H9 (cell line): Measurements from ENCODE around the gene PRR23E. TPM values are rescaled to one million over a fixed set of nuclear protein-coding genes. Genes with fewer than 3 reads are reported as not detected.

ENCODE experiments used
- DNase-seq: peaks from one replicate; pipeline ENCODE4 v3.0.0-alpha.2; 2017
- H2AFZ ChIP-seq: one replicate; pipeline ENCODE4 v1.6.1; 2013; ENCODE audit warnings: mild to moderate bottlenecking, low read length, control low read depth, moderate library complexity
- H2AK5ac ChIP-seq: 2 replicates; pipeline ENCODE4 v1.6.1; 2013; ENCODE audit warnings: low read length, control low read depth, mixed read lengths; ENCODE audit not compliant: insufficient read length
- H2BK120ac ChIP-seq: one replicate; pipeline ENCODE4 v1.6.1; 2013; ENCODE audit warnings: low read depth, mild to moderate bottlenecking, low read length, control low read depth, inconsistent platforms; ENCODE audit not compliant: poor library complexity, severe bottlenecking
- H2BK12ac ChIP-seq: 2 replicates; pipeline ENCODE4 v1.6.1; 2013; ENCODE audit warnings: low read length, control low read depth, mixed read lengths, low read depth; ENCODE audit not compliant: insufficient read length
- H2BK15ac ChIP-seq: 2 replicates; pipeline ENCODE4 v1.6.1; 2013; ENCODE audit warnings: low read depth, low read length, control low read depth
- H2BK20ac ChIP-seq: one replicate; pipeline ENCODE4 v1.6.1; 2013; ENCODE audit warnings: low read depth, mild to moderate bottlenecking, low read length, control low read depth, inconsistent platforms; ENCODE audit not compliant: poor library complexity, severe bottlenecking
- H2BK5ac ChIP-seq: 2 replicates; pipeline ENCODE4 v1.6.1; 2013; ENCODE audit warnings: low read length, control low read depth, mixed read lengths; ENCODE audit not compliant: insufficient read length
- H3K14ac ChIP-seq: 2 replicates; pipeline ENCODE4 v1.6.1; 2013; ENCODE audit warnings: low read length, control low read depth; ENCODE audit not compliant: insufficient read depth
- H3K18ac ChIP-seq: 2 replicates; pipeline ENCODE4 v1.6.1; 2013; ENCODE audit warnings: low read depth, mild to moderate bottlenecking, mixed read lengths, low read length, control low read depth; ENCODE audit not compliant: insufficient read length
- H3K23ac ChIP-seq: 2 replicates; pipeline ENCODE4 v1.6.1; 2013; ENCODE audit warnings: low read length, control low read depth, mixed read lengths, low read depth; ENCODE audit not compliant: insufficient read length
- H3K23me2 ChIP-seq: 2 replicates; pipeline ENCODE4 v1.6.1; 2013; ENCODE audit warnings: low read depth, mild to moderate bottlenecking, mixed read lengths, low read length, control low read depth; ENCODE audit not compliant: insufficient read length, poor library complexity, severe bottlenecking
- H3K27ac ChIP-seq: 2 replicates; pipeline ENCODE4 v1.5.1; 2013; ENCODE audit warnings: low read length, control low read depth, mixed read lengths, low read depth; ENCODE audit not compliant: insufficient read length
- H3K27me3 ChIP-seq: 2 replicates; pipeline ENCODE4 v1.6.1; 2013; ENCODE audit warnings: low read length, control low read depth, inconsistent platforms; ENCODE audit not compliant: insufficient read depth
- H3K4ac ChIP-seq: 2 replicates; pipeline ENCODE4 v1.6.1; 2013; ENCODE audit warnings: low read depth, mild to moderate bottlenecking, control low read depth, inconsistent platforms, low read length, moderate library complexity
- H3K4me1 ChIP-seq: 2 replicates; pipeline ENCODE4 v1.6.1; 2013; ENCODE audit warnings: low read length, control low read depth, inconsistent platforms; ENCODE audit not compliant: insufficient read depth
- H3K4me2 ChIP-seq: 2 replicates; pipeline ENCODE4 v1.6.1; 2013; ENCODE audit warnings: low read length, control low read depth, mixed read lengths; ENCODE audit not compliant: insufficient read length, insufficient read depth
- H3K56ac ChIP-seq: 2 replicates; pipeline ENCODE4 v1.6.1; 2013; ENCODE audit warnings: low read depth, mild to moderate bottlenecking, mixed read lengths, low read length, control low read depth; ENCODE audit not compliant: insufficient read length
- H3K79me1 ChIP-seq: 2 replicates; pipeline ENCODE4 v1.6.1; 2013; ENCODE audit warnings: low read depth, mild to moderate bottlenecking, moderate library complexity, low read length, control low read depth, inconsistent platforms; ENCODE audit not compliant: insufficient read depth, poor library complexity, severe bottlenecking
- H3K79me2 ChIP-seq: 2 replicates; pipeline ENCODE4 v1.6.1; 2013; ENCODE audit warnings: low read length, control low read depth, inconsistent platforms; ENCODE audit not compliant: insufficient read depth
- H3K9ac ChIP-seq: 2 replicates; pipeline ENCODE4 v1.6.1; 2013; ENCODE audit warnings: low read length, control low read depth, mixed read lengths; ENCODE audit not compliant: insufficient read length; ENCODE audit errors: extremely low read depth
- H3K9me3 ChIP-seq: one replicate; pipeline ENCODE4 v1.6.1; 2013; ENCODE audit warnings: low read depth, low read length, inconsistent platforms; ENCODE audit not compliant: control insufficient read depth
- H3T11ph ChIP-seq: one replicate; pipeline ENCODE4 v1.6.1; 2013; ENCODE audit warnings: mild to moderate bottlenecking, low read length, control low read depth, inconsistent platforms
- H4K20me1 ChIP-seq: one replicate; pipeline ENCODE4 v1.6.1; 2013; ENCODE audit not compliant: control insufficient read depth, insufficient read length, insufficient read depth
- H4K5ac ChIP-seq: 2 replicates; pipeline ENCODE4 v1.6.1; 2013; ENCODE audit warnings: low read depth, mild to moderate bottlenecking, mixed read lengths, low read length, control low read depth; ENCODE audit not compliant: insufficient read length
- H4K8ac ChIP-seq: replicated peaks from 2 replicates; pipeline ENCODE4 v1.6.1; 2013; ENCODE audit warnings: low read length, control low read depth, mixed read lengths, low read depth; ENCODE audit not compliant: insufficient read length
- H4K91ac ChIP-seq: 2 replicates; pipeline ENCODE4 v1.6.1; 2013; ENCODE audit warnings: low read depth, mild to moderate bottlenecking, moderate library complexity, mixed read lengths, low read length, control low read depth; ENCODE audit not compliant: insufficient read length
- H3K27ac Mint-ChIP-seq, 3 experiments: 2 replicates in 2 of 3; 3 replicates in 1 of 3; pipeline ENCODE4 v1.8.0; 2020 to 2021; ENCODE audit warnings: mixed read lengths in 3 of 3, mild to moderate bottlenecking in 1 of 3, moderate library complexity in 1 of 3
- H3K27me3 Mint-ChIP-seq: 2 replicates; pipeline ENCODE4 v1.8.0; 2021; ENCODE audit warnings: low read depth, mild to moderate bottlenecking, moderate library complexity, mixed read lengths
- H3K36me3 Mint-ChIP-seq, 3 experiments: 2 replicates in 2 of 3; 3 replicates in 1 of 3; pipeline ENCODE4 v1.8.0; 2020 to 2021; ENCODE audit warnings: low read depth in 3 of 3, mixed read lengths in 3 of 3; ENCODE audit not compliant: insufficient read depth in 1 of 3
- H3K4me1 Mint-ChIP-seq, 2 experiments: 2 replicates each; pipeline ENCODE4 v1.8.0; 2020; ENCODE audit warnings: mixed read lengths in 2 of 2
- H3K4me3 Mint-ChIP-seq, 2 experiments: 2 replicates in 1 of 2; 3 replicates in 1 of 2; pipeline ENCODE4 v1.8.0; 2020 to 2021; ENCODE audit warnings: mild to moderate bottlenecking in 2 of 2, mixed read lengths in 2 of 2, moderate library complexity in 1 of 2
- H3K9me3 Mint-ChIP-seq, 2 experiments: 2 replicates in 1 of 2; 3 replicates in 1 of 2; pipeline ENCODE4 v1.8.0; 2020; ENCODE audit warnings: mild to moderate bottlenecking in 2 of 2, mixed read lengths in 2 of 2, moderate library complexity in 1 of 2
- CTCF ChIP-seq: fragments of 200-600 bp; sonication (generic); conservative IDR thresholded peaks from 3 replicates; pipeline ENCODE4 v1.8.0; 2021; ENCODE audit warnings: antibody characterized with exemption, mild to moderate bottlenecking
- WGBS: extraction: QIAGEN DNeasy Blood & Tissue Kit; methylation state at CpG from one replicate; pipeline ENCODE4 v1.1.7; 2013; ENCODE audit warnings: missing lambda C conversion rate, low lambda C conversion rate, mixed read lengths; ENCODE audit not compliant: insufficient read length; ENCODE audit errors: extremely low coverage; 5-methylcytosine and 5-hydroxymethylcytosine counted together
- total RNA-seq: library from RNA; stranded (reverse); gene quantifications from 2 replicates; pipeline ENCODE4 v1.2.1, GENCODE V29; 2021

PRR23E gene
- total RNA-seq, 1 experiment from 2014 or later: not detected

DNA sequence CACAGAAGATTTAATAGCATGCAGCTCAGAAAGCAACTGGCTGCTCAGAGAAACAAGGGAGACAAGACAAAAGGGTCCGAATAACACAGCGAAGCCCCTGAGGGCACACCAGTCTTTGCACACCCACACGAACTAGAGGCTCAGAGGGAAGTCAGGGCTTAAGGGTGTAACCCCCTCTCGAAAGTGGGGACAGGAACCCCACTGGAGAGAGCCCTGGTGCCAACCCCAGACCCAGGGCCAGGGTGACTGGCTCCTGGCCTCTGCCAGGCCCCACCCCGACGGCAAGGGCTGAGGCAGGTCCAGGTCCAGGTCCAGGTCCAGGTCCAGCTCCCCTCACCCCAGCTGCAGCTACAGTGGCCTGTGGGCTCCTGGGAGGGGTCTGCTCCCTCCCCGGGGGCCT, 10.5 kb upstream of the PRR23E start:
- no peak overlapping the region for H2AFZ ChIP-seq
- H3T11ph ChIP-seq: no peak overlapping the region
- Mint-ChIP-seq H3K4me3 (no peak overlapping the region), H3K27me3 (no peaks in the 10 kb centered on the region; the same call in 1 of the 2 replicates), H3K4me1 (peaks cover 16 to 28% of the 10 kb centered on the region in 2 experiments), H3K27ac (no peak overlapping the region), H3K9me3 (peaks cover 2 to 9% of the 10 kb centered on the region in 2 experiments; a peak in 4 of 5 replicates), H3K36me3 (peaks cover 0 to 5% (median 0%) of the 10 kb centered on the region in 3 experiments; a peak in 1 of 7 replicates)
- no peak overlapping the region for H4K5ac ChIP-seq
- no peak overlapping the region for H2BK20ac ChIP-seq
- H2BK15ac ChIP-seq: no peak overlapping the region
- no peak overlapping the region for H3K4me2 ChIP-seq
- no peaks in the 10 kb centered on the region; the same call in 1 of the 2 replicates for H3K27me3 ChIP-seq
- H3K9me3 ChIP-seq: no peaks in the 10 kb centered on the region
- H2BK12ac ChIP-seq: no peak overlapping the region
- H3K79me2 ChIP-seq: no peaks in the 10 kb centered on the region
- no peak overlapping the region for H3K9ac ChIP-seq
- no peak overlapping the region for H3K18ac ChIP-seq
- no peak overlapping the region for H2BK120ac ChIP-seq
- no peaks in the 10 kb centered on the region for H3K79me1 ChIP-seq
- DNase-seq: no peak
- H3K4ac ChIP-seq: no peak overlapping the region
- H4K20me1 ChIP-seq: no peaks in the 10 kb centered on the region
- no peak overlapping the region for H3K56ac ChIP-seq
- no peak overlapping the region; the same call in 1 of the 2 replicates for H3K14ac ChIP-seq
- H2AK5ac ChIP-seq: no peak overlapping the region
- WGBS: no CpG with 5 or more reads among the region's 7 CpGs
- H2BK5ac ChIP-seq: no peak overlapping the region
- H4K8ac ChIP-seq: no peak overlapping the region
- no peaks in the 10 kb centered on the region for H3K4me1 ChIP-seq
- H3K27ac ChIP-seq: no peak overlapping the region
- TF ChIP-seq CTCF: no peak
- no peak overlapping the region for H3K23ac ChIP-seq
- H3K23me2 ChIP-seq: no peaks in the 10 kb centered on the region
- no peak overlapping the region for H4K91ac ChIP-seq
